IMR-90 (cell line): ENCODE data around the gene TYRP1. TPM values are rescaled to one million over a fixed set of nuclear protein-coding genes. Genes with fewer than 3 reads are reported as not detected.
"Not testable (repeated sequence)": the region's sequence is repeated elsewhere in the genome, so short reads cannot be mapped to it uniquely, and the experiment has no call there.

Experiments
- ATAC-seq: fragments of 200-7000 bp; cut with Tn5 transposase; 2 replicates; pipeline ENCODE4 v1.9.1; 2020; ENCODE audit warnings: low read depth, mild to moderate bottlenecking, moderate library complexity
- BruUV-seq: library from RNA; stranded (reverse); fragments of 400-500 nt; replicated peaks from 2 replicates; lab custom pipeline; 2021; lab: Mats Ljungman, UMichigan
- CTCF ChIA-PET: fragments of 300-600 bp; formaldehyde crosslinking; extraction: SDS; loops from one replicate; lab custom pipeline; 2021; ENCODE audit warnings: antibody characterized with exemption; lab: Yijun Ruan, JAX
- POLR2A ChIA-PET: fragments of 300-600 bp; sonication (Branson Sonifier 250); formaldehyde crosslinking; loops from one replicate; lab custom pipeline; 2022; ENCODE audit warnings: antibody characterized with exemption; ENCODE audit not compliant: unreplicated experiment; lab: Charles Lee
- DNase-seq: peaks from one replicate; pipeline ENCODE4 v3.0.0; 2013
- H2AFZ ChIP-seq: replicated peaks from 2 replicates; pipeline ENCODE3; 2013; ENCODE audit warnings: low read length, mild to moderate bottlenecking; ENCODE audit not compliant: poor library complexity
- H2AK5ac ChIP-seq: 2 replicates; pipeline ENCODE4 v1.6.1; 2013; ENCODE audit warnings: low read depth, low read length, inconsistent platforms
- H2AK9ac ChIP-seq: replicated peaks from 2 replicates; pipeline ENCODE3; 2013; ENCODE audit warnings: mild to moderate bottlenecking, low read depth, low read length, moderate library complexity; ENCODE audit not compliant: poor library complexity
- H2BK120ac ChIP-seq: 2 replicates; pipeline ENCODE4 v1.6.1; 2013; ENCODE audit warnings: low read depth, low read length, inconsistent platforms
- H2BK15ac ChIP-seq: 3 replicates; pipeline ENCODE4 v1.6.1; 2013; ENCODE audit warnings: low read depth, low read length, inconsistent platforms
- H2BK20ac ChIP-seq: 2 replicates; pipeline ENCODE4 v1.6.1; 2013; ENCODE audit warnings: low read depth, mild to moderate bottlenecking, inconsistent platforms, low read length, moderate library complexity
- H2BK5ac ChIP-seq: 2 replicates; pipeline ENCODE4 v1.6.1; 2013; ENCODE audit warnings: mild to moderate bottlenecking, low read depth, low read length, inconsistent platforms; ENCODE audit not compliant: poor library complexity, severe bottlenecking
- H3K14ac ChIP-seq: replicated peaks from 2 replicates; pipeline ENCODE4 v1.6.1; 2013; ENCODE audit warnings: low read depth, low read length, inconsistent platforms
- H3K18ac ChIP-seq: 2 replicates; pipeline ENCODE4 v1.6.1; 2013; ENCODE audit warnings: low read depth, low read length, control low read depth
- H3K23ac ChIP-seq: 2 replicates; pipeline ENCODE4 v1.6.1; 2013; ENCODE audit warnings: low read depth, low read length, inconsistent platforms
- H3K27ac ChIP-seq: 2 replicates; pipeline ENCODE4 v1.5.1; 2013; ENCODE audit warnings: mild to moderate bottlenecking, control low read depth, low read length; ENCODE audit not compliant: insufficient read depth
- H3K27me3 ChIP-seq: 2 replicates; pipeline ENCODE4 v1.6.1; 2013; ENCODE audit warnings: low read length; ENCODE audit not compliant: control insufficient read depth, insufficient read depth
- H3K36me3 ChIP-seq: 2 replicates; pipeline ENCODE4 v1.6.1; 2013; ENCODE audit warnings: low read length, mixed read lengths; ENCODE audit not compliant: control insufficient read depth, insufficient read depth
- H3K4ac ChIP-seq: 2 replicates; pipeline ENCODE4 v1.6.1; 2013; ENCODE audit warnings: low read depth, low read length, inconsistent platforms
- H3K4me1 ChIP-seq: 2 replicates; pipeline ENCODE4 v1.6.1; 2013; ENCODE audit warnings: low read length, mixed read lengths; ENCODE audit not compliant: control insufficient read depth, insufficient read depth
- H3K4me2 ChIP-seq: 2 replicates; pipeline ENCODE4 v1.6.1; 2013; ENCODE audit warnings: low read depth, mild to moderate bottlenecking, control low read depth, low read length, moderate library complexity
- H3K4me3 ChIP-seq: 2 replicates; pipeline ENCODE4 v1.5.1; 2013; ENCODE audit warnings: low read depth, mild to moderate bottlenecking, control low read depth, low read length, moderate library complexity; ENCODE audit not compliant: insufficient read depth
- H3K56ac ChIP-seq: 2 replicates; pipeline ENCODE4 v1.6.1; 2013; ENCODE audit warnings: low read length, inconsistent platforms; ENCODE audit not compliant: insufficient read depth; ENCODE audit errors: extremely low read depth
- H3K79me1 ChIP-seq, 2 experiments: 2 replicates each; pipeline ENCODE4 v1.6.1; 2013; ENCODE audit warnings: low read length in 2 of 2, inconsistent platforms in 1 of 2, low read depth in 1 of 2
- H3K9ac ChIP-seq: 2 replicates; pipeline ENCODE4 v1.6.1; 2013; ENCODE audit warnings: low read depth, low read length, control low read depth
- H3K9me1 ChIP-seq: 2 replicates; pipeline ENCODE4 v1.6.1; 2013; ENCODE audit warnings: low read length, inconsistent platforms; ENCODE audit not compliant: insufficient read depth
- H3K9me3 ChIP-seq: 2 replicates; pipeline ENCODE4 v1.6.1; 2013; ENCODE audit warnings: low read length; ENCODE audit not compliant: control insufficient read depth, insufficient read depth
- H4K20me1 ChIP-seq: 2 replicates; pipeline ENCODE4 v1.6.1; 2013; ENCODE audit warnings: low read length, inconsistent platforms; ENCODE audit not compliant: insufficient read depth
- H4K5ac ChIP-seq: 2 replicates; pipeline ENCODE4 v1.6.1; 2013; ENCODE audit warnings: mild to moderate bottlenecking, low read depth, low read length, control low read depth
- H4K8ac ChIP-seq, 2 experiments: 2 replicates each; pipeline ENCODE4 v1.6.1; 2013; ENCODE audit warnings: low read depth in 2 of 2, low read length in 2 of 2, control low read depth in 1 of 2, inconsistent platforms in 1 of 2
- H4K91ac ChIP-seq: 2 replicates; pipeline ENCODE4 v1.6.1; 2013; ENCODE audit warnings: low read depth, low read length, inconsistent platforms; ENCODE audit not compliant: insufficient read depth
- WGBS, 2 experiments: methylation state at CpG; one replicate each; pipeline versions ENCODE4 v1.1.5 to v1.1.7; 2013; ENCODE audit warnings: missing lambda C conversion rate in 2 of 2; ENCODE audit not compliant: insufficient read length in 1 of 2; ENCODE audit errors: extremely low coverage in 2 of 2; 5-methylcytosine and 5-hydroxymethylcytosine counted together
- dilution Hi-C: fragments of 300-500 bp; cut with HindIII; formaldehyde crosslinking; loops from one replicate; pipeline ENCODE4 v1.14.3; 2018; ENCODE audit warnings: low sequenced_read_pairs; ENCODE audit not compliant: unreplicated experiment
- in situ Hi-C: fragments of 300-500 bp; cut with MboI; formaldehyde crosslinking; loops from 3 replicates; pipeline ENCODE4 v1.14.3; 2019; ENCODE audit warnings: low sequenced_read_pairs, inconsistent platforms, mixed read lengths
- intact Hi-C: fragments of 100-400 bp; cut with micrococcal nuclease; formaldehyde crosslinking; loops from 2 replicates; pipeline ENCODE4 v1.10.0; 2022
- polyA plus RNA-seq, 3 experiments: library from polyadenylated mRNA; depleted of rRNA; stranded (reverse); fragments of >200 nt; gene quantifications; 2 replicates each; pipeline ENCODE4 v1.2.3, GENCODE V29; 2012; ENCODE audit warnings: low replicate concordance in 1 of 3
- total RNA-seq: library from RNA; depleted of rRNA; stranded (reverse); fragments of >200 nt; gene quantifications from 2 replicates; pipeline ENCODE4 v1.2.3, GENCODE V29; 2012

Gene TYRP1
- total and polyA plus RNA-seq, 2 of the 4 experiments (the other 2 are of a cell fraction), result 0.60 to 0.90 TPM

GRCh38 chr9:12677462-12678126 lies 15.6 kb upstream of the TYRP1 start:
- H3K4ac ChIP-seq, H3K27me3 ChIP-seq, H3K14ac ChIP-seq, POLR2A ChIA-PET, H4K8ac ChIP-seq, H2BK15ac ChIP-seq, H3K9me3 ChIP-seq, DNase-seq, in situ Hi-C loops, BruUV-seq, H3K27ac ChIP-seq, H3K9ac ChIP-seq, H3K23ac ChIP-seq, H4K5ac ChIP-seq, H3K56ac ChIP-seq, H3K4me3 ChIP-seq, H3K4me2 ChIP-seq, H3K4me1 ChIP-seq, H2AFZ ChIP-seq, intact Hi-C loops, ATAC-seq, H3K18ac ChIP-seq, CTCF ChIA-PET, H2AK5ac ChIP-seq, H2BK5ac ChIP-seq, H2BK20ac ChIP-seq, H3K9me1 ChIP-seq, H2AK9ac ChIP-seq, H3K36me3 ChIP-seq, H4K20me1 ChIP-seq, H3K79me1 ChIP-seq, dilution Hi-C loops, H4K91ac ChIP-seq, H2BK120ac ChIP-seq: not testable (repeated sequence)
- no CpG with 5 or more reads among the region's 11 CpGs for WGBS, 2 experiments
